ENCODE results near the gene TUBGCP2.
A peak's percentile ranks its signal among the peaks of the same experiment; 100 is the strongest.
"Not testable (repeated sequence)": the region's sequence is repeated elsewhere in the genome, so short reads cannot be mapped to it uniquely, and the experiment has no call there.

The TUBGCP2 gene

GRCh38 chr10:133265052-133265451 lies 43.6 kb downstream of the TUBGCP2 start:
- not testable (repeated sequence) for DNase-seq (ENCODE audit: low spot score)

- no peak for DNase-seq (ENCODE audit: low spot score)
These were observed 44.2 kb downstream of the TUBGCP2 start for GRCh38 chr10:133264461-133264860.

- DNase-seq (ENCODE audit: low spot score) = no peak
These were observed 45.0 kb downstream of the TUBGCP2 start for GRCh38 chr10:133263674-133264073.

- no peak for DNase-seq (ENCODE audit: low spot score)
These were observed 46.0 kb downstream of the TUBGCP2 start for GRCh38 chr10:133262696-133263095.

- DNase-seq (ENCODE audit: low spot score) = peak; percentile 71
These were observed 46.8 kb downstream of the TUBGCP2 start for GRCh38 chr10:133261726-133262325.

GRCh38 chr10:133260895-133261725 lies 47.6 kb downstream of the TUBGCP2 start:
- peak; percentile 13 for DNase-seq (ENCODE audit: low spot score)

GRCh38 chr10:133259602-133259989 lies 49.1 kb downstream of the TUBGCP2 start:
- DNase-seq (ENCODE audit: low spot score) = no peak

- peak; percentile 74 for DNase-seq (ENCODE audit: low spot score)
These were observed 49.7 kb downstream of the TUBGCP2 start for GRCh38 chr10:133258818-133259601.

GRCh38 chr10:133258066-133258817 lies 50.4 kb downstream of the TUBGCP2 start:
- no peak for DNase-seq (ENCODE audit: low spot score)

- DNase-seq (ENCODE audit: low spot score) = no peak
These were observed 51.1 kb downstream of the TUBGCP2 start for GRCh38 chr10:133257489-133258065.

GRCh38 chr10:133255323-133255722 lies 53.3 kb downstream of the TUBGCP2 start:
- DNase-seq (ENCODE audit: low spot score) = no peak

GRCh38 chr10:133254421-133255120 lies 54.1 kb downstream of the TUBGCP2 start:
- no peak for DNase-seq (ENCODE audit: low spot score)

GRCh38 chr10:133253361-133253955 lies 55.2 kb downstream of the TUBGCP2 start:
- DNase-seq (ENCODE audit: low spot score) = no peak

GRCh38 chr10:133252223-133252552 lies 56.5 kb downstream of the TUBGCP2 start:
- DNase-seq (ENCODE audit: low spot score) = no peak

- DNase-seq (ENCODE audit: low spot score) = no peak
These were observed 57.1 kb downstream of the TUBGCP2 start for GRCh38 chr10:133251388-133252222.

- DNase-seq (ENCODE audit: low spot score) = no peak
These were observed 58.5 kb downstream of the TUBGCP2 start for GRCh38 chr10:133249975-133250754.

GRCh38 chr10:133249094-133249780 lies 59.4 kb downstream of the TUBGCP2 start:
- no peak for DNase-seq (ENCODE audit: low spot score)

GRCh38 chr10:133248334-133248715 lies 60.3 kb downstream of the TUBGCP2 start:
- no peak for DNase-seq (ENCODE audit: low spot score)

Data from COLO829 (cell line).